ENCODE data around the gene IFRD1.

Gene IFRD1

DNA sequence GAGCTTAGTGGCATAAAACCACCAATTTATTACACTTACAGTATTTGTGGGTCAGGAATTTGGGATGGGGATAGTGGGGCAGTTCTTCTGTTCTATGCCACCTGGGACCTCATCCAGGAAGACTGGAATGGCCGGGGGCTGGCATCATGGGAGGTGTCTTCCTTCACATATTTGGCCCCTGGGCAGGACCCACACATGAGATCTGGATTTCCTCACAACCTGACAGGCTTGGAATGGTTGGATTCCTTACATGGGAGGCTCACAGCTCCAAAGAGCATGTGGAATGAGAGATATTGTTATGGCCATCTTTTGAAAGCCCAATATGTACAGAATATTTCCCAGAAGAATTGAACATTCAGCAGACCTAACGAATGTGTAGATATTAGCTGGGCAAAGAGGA is 52.4 kb downstream of the IFRD1 start:
- no peak overlapping the region for H3K4me3 ChIP-seq (ENCODE audit: low read length, poor library complexity, severe bottlenecking)
- no peaks in the 10 kb centered on the region for H3K4me1 ChIP-seq (ENCODE audit: insufficient read depth, low read length, poor library complexity, severe bottlenecking)
- no peaks in the 10 kb centered on the region for H3K27me3 ChIP-seq (ENCODE audit: insufficient read depth, low read length, poor library complexity, severe bottlenecking)
- H4K20me1 ChIP-seq (ENCODE audit: insufficient read depth, low read length, poor library complexity, severe bottlenecking), result no peaks in the 10 kb centered on the region
- no peaks in the 10 kb centered on the region for H3K36me3 ChIP-seq (ENCODE audit: insufficient read depth, low read length)
- H3K9ac ChIP-seq (ENCODE audit: low read depth, low read length, poor library complexity, severe bottlenecking), result no peak overlapping the region
- no peaks in the 10 kb centered on the region for H3K9me2 ChIP-seq (replicated peaks; ENCODE audit: low read depth, low read length)
- no peaks in the 10 kb centered on the region for H3K79me2 ChIP-seq (ENCODE audit: insufficient read depth, low read length)
- TF ChIP-seq, protein P1, sequence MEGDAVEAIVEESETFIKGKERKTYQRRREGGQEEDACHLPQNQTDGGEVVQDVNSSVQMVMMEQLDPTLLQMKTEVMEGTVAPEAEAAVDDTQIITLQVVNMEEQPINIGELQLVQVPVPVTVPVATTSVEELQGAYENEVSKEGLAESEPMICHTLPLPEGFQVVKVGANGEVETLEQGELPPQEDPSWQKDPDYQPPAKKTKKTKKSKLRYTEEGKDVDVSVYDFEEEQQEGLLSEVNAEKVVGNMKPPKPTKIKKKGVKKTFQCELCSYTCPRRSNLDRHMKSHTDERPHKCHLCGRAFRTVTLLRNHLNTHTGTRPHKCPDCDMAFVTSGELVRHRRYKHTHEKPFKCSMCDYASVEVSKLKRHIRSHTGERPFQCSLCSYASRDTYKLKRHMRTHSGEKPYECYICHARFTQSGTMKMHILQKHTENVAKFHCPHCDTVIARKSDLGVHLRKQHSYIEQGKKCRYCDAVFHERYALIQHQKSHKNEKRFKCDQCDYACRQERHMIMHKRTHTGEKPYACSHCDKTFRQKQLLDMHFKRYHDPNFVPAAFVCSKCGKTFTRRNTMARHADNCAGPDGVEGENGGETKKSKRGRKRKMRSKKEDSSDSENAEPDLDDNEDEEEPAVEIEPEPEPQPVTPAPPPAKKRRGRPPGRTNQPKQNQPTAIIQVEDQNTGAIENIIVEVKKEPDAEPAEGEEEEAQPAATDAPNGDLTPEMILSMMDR (conservative IDR thresholded peaks at IDR 0.05; ENCODE audit: low read length), result no peak
- TF ChIP-seq EZH2phosphoT487 (IDR thresholded peaks at IDR 0.05; ENCODE audit: borderline replicate concordance), result no peak
- H3K9me3 ChIP-seq (ENCODE audit: insufficient read depth, low read depth, low read length), result no peaks in the 10 kb centered on the region
- H2AFZ ChIP-seq (ENCODE audit: low read length), result no peak overlapping the region
- no peak overlapping the region for H3K4me2 ChIP-seq (ENCODE audit: low read depth, low read length, poor library complexity, severe bottlenecking)
- no peaks in the 10 kb centered on the region for H3F3A ChIP-seq (ENCODE audit: low read depth)

DNA sequence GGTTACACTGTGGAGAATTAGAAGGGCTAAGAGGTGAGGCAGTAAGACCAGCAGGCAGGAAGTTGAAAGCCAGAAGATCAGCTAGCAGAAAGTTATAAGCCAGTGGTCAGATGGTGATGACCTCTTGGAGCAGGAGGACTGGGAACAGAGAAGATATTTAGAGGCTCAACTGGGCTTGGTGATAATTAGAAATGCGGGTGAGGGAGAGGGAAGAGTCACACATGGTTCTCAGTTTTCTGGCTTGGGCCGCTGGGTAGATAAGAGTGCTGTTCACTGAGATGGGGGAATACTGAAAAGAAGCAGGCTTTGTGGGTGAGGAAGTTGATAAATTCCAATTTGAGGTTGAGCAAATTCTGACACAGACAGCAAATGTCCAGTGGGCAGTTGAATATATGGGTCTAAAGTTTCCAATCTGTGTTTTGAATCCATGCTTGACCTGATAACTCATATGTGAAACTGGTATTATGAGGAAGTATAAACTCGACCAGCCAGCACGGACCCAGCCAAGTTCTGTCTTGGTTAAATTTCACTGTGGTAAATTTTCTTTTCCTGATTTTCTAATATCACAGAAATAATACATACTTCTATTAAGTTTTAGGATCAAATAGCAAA is 53.2 kb downstream of the IFRD1 start:
- Histone ChIP-seq H3K4me2 (ENCODE audit: low read depth, low read length, poor library complexity, severe bottlenecking) (no peak overlapping the region), H4K20me1 (ENCODE audit: insufficient read depth, low read length, poor library complexity, severe bottlenecking) (no peaks in the 10 kb centered on the region), H3K9me2 (replicated peaks; ENCODE audit: low read depth, low read length) (no peaks in the 10 kb centered on the region), H3F3A (ENCODE audit: low read depth) (no peaks in the 10 kb centered on the region), H3K79me2 (ENCODE audit: insufficient read depth, low read length) (no peaks in the 10 kb centered on the region), H3K36me3 (ENCODE audit: insufficient read depth, low read length) (no peaks in the 10 kb centered on the region), H3K9me3 (ENCODE audit: insufficient read depth, low read depth, low read length) (no peaks in the 10 kb centered on the region), H3K27me3 (ENCODE audit: insufficient read depth, low read length, poor library complexity, severe bottlenecking) (no peaks in the 10 kb centered on the region), H3K9ac (ENCODE audit: low read depth, low read length, poor library complexity, severe bottlenecking) (no peak overlapping the region), H3K4me1 (ENCODE audit: insufficient read depth, low read length, poor library complexity, severe bottlenecking) (no peaks in the 10 kb centered on the region), H2AFZ (ENCODE audit: low read length) (no peak overlapping the region), H3K4me3 (ENCODE audit: low read length, poor library complexity, severe bottlenecking) (no peak overlapping the region)
- TF ChIP-seq EZH2phosphoT487 (IDR thresholded peaks at IDR 0.05; ENCODE audit: borderline replicate concordance), result no peak
- TF ChIP-seq, protein P1 (conservative IDR thresholded peaks at IDR 0.05; ENCODE audit: low read length), result no peak

DNA sequence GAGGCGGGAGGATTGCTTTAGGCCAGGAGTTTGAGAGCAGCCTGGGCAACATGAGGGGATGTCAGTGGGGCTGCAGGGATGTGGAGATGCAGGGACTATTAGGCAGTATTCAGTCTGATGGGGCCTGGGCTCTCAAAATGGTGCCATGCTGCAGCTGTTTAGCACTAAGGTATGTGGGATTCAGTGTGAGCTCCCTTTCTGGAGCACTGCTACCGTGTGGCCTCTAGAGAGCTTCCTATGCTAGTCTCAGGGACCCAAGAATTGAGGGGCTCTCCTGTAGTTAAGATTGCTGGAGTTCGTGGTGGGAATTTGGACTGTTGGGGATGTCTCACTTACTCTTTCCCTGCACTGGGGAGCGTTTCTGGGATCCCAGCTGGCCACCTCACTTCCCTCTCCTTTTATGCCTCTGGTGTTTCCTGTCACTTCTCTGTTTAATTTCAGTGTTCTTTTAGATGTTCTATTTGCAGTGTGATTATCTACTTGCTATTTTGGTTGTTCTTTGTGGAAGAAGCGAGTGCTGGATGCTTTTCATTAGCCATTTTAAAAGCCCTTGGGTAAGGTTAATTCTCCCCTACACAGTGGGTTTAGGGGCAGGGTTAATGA is 53.9 kb downstream of the IFRD1 start:
- Histone ChIP-seq H3F3A (ENCODE audit: low read depth) (no peaks in the 10 kb centered on the region), H3K4me3 (ENCODE audit: low read length, poor library complexity, severe bottlenecking) (no peak overlapping the region), H2AFZ (ENCODE audit: low read length) (no peak overlapping the region), H3K4me1 (ENCODE audit: insufficient read depth, low read length, poor library complexity, severe bottlenecking) (no peaks in the 10 kb centered on the region), H3K36me3 (ENCODE audit: insufficient read depth, low read length) (no peaks in the 10 kb centered on the region), H3K27me3 (ENCODE audit: insufficient read depth, low read length, poor library complexity, severe bottlenecking) (no peaks in the 10 kb centered on the region), H3K79me2 (ENCODE audit: insufficient read depth, low read length) (no peaks in the 10 kb centered on the region), H3K9ac (ENCODE audit: low read depth, low read length, poor library complexity, severe bottlenecking) (no peak overlapping the region), H4K20me1 (ENCODE audit: insufficient read depth, low read length, poor library complexity, severe bottlenecking) (no peaks in the 10 kb centered on the region), H3K4me2 (ENCODE audit: low read depth, low read length, poor library complexity, severe bottlenecking) (no peak overlapping the region), H3K9me2 (replicated peaks; ENCODE audit: low read depth, low read length) (no peaks in the 10 kb centered on the region), H3K9me3 (ENCODE audit: insufficient read depth, low read depth, low read length) (no peaks in the 10 kb centered on the region)
- no peak for TF ChIP-seq EZH2phosphoT487 (IDR thresholded peaks at IDR 0.05; ENCODE audit: borderline replicate concordance)
- TF ChIP-seq, protein P1 (conservative IDR thresholded peaks at IDR 0.05; ENCODE audit: low read length), result no peak

All from Loucy (cell line).